ENCODE data around the gene HDAC5.
"Not testable (repeated sequence)": the region's sequence is repeated elsewhere in the genome, so short reads cannot be mapped to it uniquely, and the experiment has no call there.

The HDAC5 gene

GRCh38 chr17:44066204-44066930 lies 57.1 kb downstream of the HDAC5 start, which contains the start of gene LSM12:
Gene LSM12 (minus strand): TSS chr17:44066671. CDS start chr17:44066587, 84 bp downstream.
- DNase-seq (ENCODE audit: low spot score), result peak; percentile 92

- DNase-seq (ENCODE audit: low spot score), result no peak
These were observed 57.7 kb downstream of the HDAC5 start for GRCh38 chr17:44065668-44066203.

- no peak for DNase-seq (ENCODE audit: low spot score)
These were observed 59.5 kb downstream of the HDAC5 start for GRCh38 chr17:44063704-44064639.

- no peak for DNase-seq (ENCODE audit: low spot score)
These were observed 60.6 kb downstream of the HDAC5 start for GRCh38 chr17:44062871-44063270.

GRCh38 chr17:44061446-44061845 lies 62.0 kb downstream of the HDAC5 start:
- no peak for DNase-seq (ENCODE audit: low spot score)

- DNase-seq (ENCODE audit: low spot score), result no peak
These were observed 64.1 kb downstream of the HDAC5 start for GRCh38 chr17:44059101-44059892.

- no peak for DNase-seq (ENCODE audit: low spot score)
These were observed 70.1 kb downstream of the HDAC5 start for GRCh38 chr17:44053125-44053872.

GRCh38 chr17:44049294-44050060 lies 74.0 kb downstream of the HDAC5 start:
- DNase-seq (ENCODE audit: low spot score), result no peak

GRCh38 chr17:44046893-44047292 lies 76.5 kb downstream of the HDAC5 start:
- DNase-seq (ENCODE audit: low spot score), result not testable (repeated sequence)

GRCh38 chr17:44045486-44045885 lies 78.0 kb downstream of the HDAC5 start:
- no peak for DNase-seq (ENCODE audit: low spot score)

GRCh38 chr17:44044071-44044470 lies 79.4 kb downstream of the HDAC5 start:
- no peak for DNase-seq (ENCODE audit: low spot score)

- no peak for DNase-seq (ENCODE audit: low spot score)
These were observed 80.2 kb downstream of the HDAC5 start for GRCh38 chr17:44043272-44043696.

- no peak for DNase-seq (ENCODE audit: low spot score)
These were observed 83.4 kb downstream of the HDAC5 start for GRCh38 chr17:44039829-44040635.

- no peak for DNase-seq (ENCODE audit: low spot score)
These were observed 84.8 kb downstream of the HDAC5 start for GRCh38 chr17:44038604-44039011.

GRCh38 chr17:44037471-44037870 lies 86.0 kb downstream of the HDAC5 start:
- no peak for DNase-seq (ENCODE audit: low spot score)

- not testable (repeated sequence) for DNase-seq (ENCODE audit: low spot score)
These were observed 88.8 kb downstream of the HDAC5 start for GRCh38 chr17:44034688-44035087.

- DNase-seq (ENCODE audit: low spot score), result no peak
These were observed 89.5 kb downstream of the HDAC5 start for GRCh38 chr17:44033861-44034408.

GRCh38 chr17:44030482-44030881 lies 93.0 kb downstream of the HDAC5 start:
- DNase-seq (ENCODE audit: low spot score), result no peak

- no peak for DNase-seq (ENCODE audit: low spot score)
These were observed 93.7 kb downstream of the HDAC5 start for GRCh38 chr17:44029736-44030135.

Measured in LoVo (cell line).